GM12875 (cell line): Measurements from ENCODE around the gene TIMM22.
"Not testable (repeated sequence)": the region's sequence is repeated elsewhere in the genome, so short reads cannot be mapped to it uniquely, and the experiment has no call there.

ENCODE experiments used
- H3K4me3 ChIP-seq: one replicate; pipeline ENCODE4 v1.5.1; 2011; ENCODE audit warnings: low read depth, low read length, control low read depth
- CTCF ChIP-seq: IDR thresholded peaks from 2 replicates; pipeline ENCODE4 v1.5.1; 2011; ENCODE audit warnings: low read depth, mild to moderate bottlenecking, control low read depth, inconsistent platforms, low read length, moderate library complexity, borderline replicate concordance; ENCODE audit not compliant: insufficient read depth

Gene TIMM22

GRCh38 chr17:980406-981291 is 16.3 kb upstream of the TIMM22 start:
- peak overlapping the region; percentile 31 for H3K4me3 ChIP-seq
- TF ChIP-seq CTCF = peak; percentile 62

GRCh38 chr17:981292-981658 is 15.7 kb upstream of the TIMM22 start:
- no peak overlapping the region for H3K4me3 ChIP-seq
- no peak for TF ChIP-seq CTCF

- TF ChIP-seq CTCF = no peak
- no peak overlapping the region for H3K4me3 ChIP-seq
Measured at GRCh38 chr17:983921-984320, 13.0 kb upstream of the TIMM22 start.

GRCh38 chr17:986322-986929 is 10.5 kb upstream of the TIMM22 start:
- no peak overlapping the region for H3K4me3 ChIP-seq
- TF ChIP-seq CTCF = no peak

GRCh38 chr17:987931-988330 is 9.0 kb upstream of the TIMM22 start:
- TF ChIP-seq CTCF = no peak
- no peak overlapping the region for H3K4me3 ChIP-seq

- TF ChIP-seq CTCF = no peak
Measured at GRCh38 chr17:988561-988960, 8.4 kb upstream of the TIMM22 start.

GRCh38 chr17:992933-993332 is 4.0 kb upstream of the TIMM22 start:
- H3K4me3 ChIP-seq = no peak overlapping the region
- TF ChIP-seq CTCF = no peak

More at GRCh38 chr17:988561-988960, 8.4 kb upstream of the TIMM22 start:
- no peak overlapping the region for H3K4me3 ChIP-seq

GRCh38 chr17:995324-995723 is 1.6 kb upstream of the TIMM22 start:
- H3K4me3 ChIP-seq = not testable (repeated sequence)
